Measurements from ENCODE around the gene PLAC9.

PLAC9 gene

DNA sequence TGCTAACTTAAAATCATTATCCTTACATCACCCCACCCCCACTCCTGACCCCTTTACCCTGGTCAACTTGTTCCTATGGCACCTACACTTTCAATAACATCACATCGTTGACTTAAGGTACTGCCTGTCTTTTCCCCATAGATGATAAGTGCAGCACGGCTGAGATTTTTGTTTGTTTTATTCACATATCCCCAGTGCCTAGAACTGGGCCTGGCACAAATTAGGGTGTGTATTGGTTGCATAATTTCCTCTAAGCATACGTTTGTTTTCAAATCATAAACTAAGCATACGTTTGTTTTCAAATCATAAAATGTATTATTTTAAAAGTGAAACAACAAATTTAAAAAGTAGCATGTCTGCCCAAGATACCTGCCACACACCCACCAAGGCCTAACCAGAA lies 37.5 kb downstream of the PLAC9 start:
- Histone ChIP-seq H3K9me3 (ENCODE audit: low read length) (no peaks in the 10 kb centered on the region), H2AFZ (ENCODE audit: low read depth, low read length) (no peak overlapping the region), H3K4me1 (ENCODE audit: insufficient read depth, low read length) (no peaks in the 10 kb centered on the region), H3K27me3 (ENCODE audit: insufficient read depth, low read length) (peaks cover 2% of the 10 kb centered on the region), H3K36me3 (ENCODE audit: insufficient read depth, low read length) (no peaks in the 10 kb centered on the region), H3K4me3 (ENCODE audit: low read length) (no peak overlapping the region)

DNA sequence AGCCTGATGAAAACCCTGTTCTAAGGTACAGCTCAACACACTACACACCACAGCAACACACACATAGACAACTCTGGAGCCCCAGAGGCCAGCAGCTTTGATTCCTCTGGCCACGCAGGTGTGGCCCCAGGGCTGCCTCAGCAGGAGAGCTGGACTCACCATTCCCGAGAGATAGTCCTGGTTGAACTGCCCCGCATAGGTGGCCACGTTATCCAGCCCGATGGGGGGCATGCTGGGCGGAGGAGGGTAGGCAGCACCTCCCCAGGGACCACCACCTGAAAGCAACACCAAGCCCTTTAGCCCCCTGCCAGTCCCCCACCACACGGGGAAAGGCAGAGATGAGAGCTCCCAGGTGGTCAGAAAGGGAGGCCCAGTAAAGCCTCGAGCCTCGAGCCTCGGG lies 38.1 kb downstream of the PLAC9 start:
- no peak overlapping the region for H3K4me3 ChIP-seq (ENCODE audit: low read length)
- H3K27me3 ChIP-seq (ENCODE audit: insufficient read depth, low read length), result peaks cover 2% of the 10 kb centered on the region
- H2AFZ ChIP-seq (ENCODE audit: low read depth, low read length), result no peak overlapping the region
- no peaks in the 10 kb centered on the region for H3K9me3 ChIP-seq (ENCODE audit: low read length)
- H3K4me1 ChIP-seq (ENCODE audit: insufficient read depth, low read length), result no peaks in the 10 kb centered on the region
- H3K36me3 ChIP-seq (ENCODE audit: insufficient read depth, low read length), result no peaks in the 10 kb centered on the region

DNA sequence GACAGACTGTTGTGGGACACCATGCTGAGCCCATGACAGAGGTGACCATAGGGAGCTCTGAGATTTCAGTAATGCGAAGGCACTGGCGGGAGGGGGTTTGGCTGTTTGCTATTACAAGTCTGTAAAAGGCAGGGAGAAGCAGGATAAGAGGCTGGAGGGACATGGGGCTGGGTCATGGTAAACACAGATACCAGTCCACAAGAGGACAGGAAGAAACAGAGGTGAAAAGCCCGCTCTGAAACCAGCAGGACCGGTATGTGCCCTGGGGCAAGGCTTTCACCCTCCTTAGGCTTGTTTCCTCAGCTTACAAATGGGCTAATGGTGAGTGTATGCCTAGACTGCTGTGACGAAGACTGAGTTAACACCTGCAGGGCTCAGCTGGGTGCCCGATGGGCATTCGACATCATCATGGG lies 38.7 kb downstream of the PLAC9 start:
- H3K4me3 ChIP-seq (ENCODE audit: low read length), result no peak overlapping the region
- no peaks in the 10 kb centered on the region for H3K9me3 ChIP-seq (ENCODE audit: low read length)
- no peak overlapping the region for H2AFZ ChIP-seq (ENCODE audit: low read depth, low read length)
- H3K27me3 ChIP-seq (ENCODE audit: insufficient read depth, low read length), result peaks cover 2% of the 10 kb centered on the region
- H3K36me3 ChIP-seq (ENCODE audit: insufficient read depth, low read length), result no peaks in the 10 kb centered on the region
- H3K4me1 ChIP-seq (ENCODE audit: insufficient read depth, low read length), result no peaks in the 10 kb centered on the region

DNA sequence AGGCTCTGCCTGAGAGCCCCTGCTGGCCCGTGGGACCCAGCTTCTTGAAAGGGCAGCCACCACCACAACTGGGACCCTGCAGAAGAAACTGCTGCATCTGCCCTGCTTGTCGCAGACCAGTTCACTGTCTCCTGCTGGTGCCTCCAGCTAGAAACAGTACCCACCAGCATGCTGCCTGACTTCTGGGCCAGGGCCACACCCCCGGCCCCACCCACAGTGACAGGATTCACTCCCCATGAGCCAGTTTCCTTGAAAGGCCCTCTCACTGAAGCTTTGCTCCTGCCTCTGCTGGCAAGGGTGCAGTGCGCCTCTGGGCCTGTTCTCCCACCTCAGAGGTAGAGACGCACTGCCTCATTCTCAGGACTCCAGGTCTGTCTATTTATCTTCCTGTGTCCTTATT lies 40.4 kb downstream of the PLAC9 start:
- no peaks in the 10 kb centered on the region for H3K36me3 ChIP-seq (ENCODE audit: insufficient read depth, low read length)
- peaks cover 2% of the 10 kb centered on the region for H3K27me3 ChIP-seq (ENCODE audit: insufficient read depth, low read length)
- no peak overlapping the region for H3K4me3 ChIP-seq (ENCODE audit: low read length)
- H3K4me1 ChIP-seq (ENCODE audit: insufficient read depth, low read length), result no peaks in the 10 kb centered on the region
- H2AFZ ChIP-seq (ENCODE audit: low read depth, low read length), result no peak overlapping the region
- no peaks in the 10 kb centered on the region for H3K9me3 ChIP-seq (ENCODE audit: low read length)

DNA sequence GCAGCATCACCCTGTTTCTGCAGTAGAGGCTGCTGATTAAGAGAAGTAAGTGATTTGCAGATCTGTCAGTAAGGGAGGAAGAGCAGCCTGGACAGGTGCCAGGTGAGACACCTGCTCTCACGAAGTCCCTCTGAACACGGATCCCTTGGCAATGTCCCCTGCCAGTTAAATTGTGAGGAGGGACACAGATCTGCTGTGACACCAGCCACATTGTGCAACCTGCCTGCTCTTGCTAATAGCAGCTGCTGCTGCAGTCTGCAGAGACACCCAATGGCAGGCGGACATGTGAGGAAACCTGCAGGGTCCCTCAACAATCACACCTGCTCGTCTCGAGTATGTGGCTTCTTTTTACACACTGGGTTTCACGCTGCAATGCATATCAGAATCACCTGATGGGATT lies 40.9 kb downstream of the PLAC9 start:
- no peaks in the 10 kb centered on the region for H3K9me3 ChIP-seq (ENCODE audit: low read length)
- no peak overlapping the region for H3K4me3 ChIP-seq (ENCODE audit: low read length)
- no peaks in the 10 kb centered on the region for H3K36me3 ChIP-seq (ENCODE audit: insufficient read depth, low read length)
- no peaks in the 10 kb centered on the region for H3K4me1 ChIP-seq (ENCODE audit: insufficient read depth, low read length)
- H3K27me3 ChIP-seq (ENCODE audit: insufficient read depth, low read length), result peaks cover 2% of the 10 kb centered on the region
- no peak overlapping the region for H2AFZ ChIP-seq (ENCODE audit: low read depth, low read length)

DNA sequence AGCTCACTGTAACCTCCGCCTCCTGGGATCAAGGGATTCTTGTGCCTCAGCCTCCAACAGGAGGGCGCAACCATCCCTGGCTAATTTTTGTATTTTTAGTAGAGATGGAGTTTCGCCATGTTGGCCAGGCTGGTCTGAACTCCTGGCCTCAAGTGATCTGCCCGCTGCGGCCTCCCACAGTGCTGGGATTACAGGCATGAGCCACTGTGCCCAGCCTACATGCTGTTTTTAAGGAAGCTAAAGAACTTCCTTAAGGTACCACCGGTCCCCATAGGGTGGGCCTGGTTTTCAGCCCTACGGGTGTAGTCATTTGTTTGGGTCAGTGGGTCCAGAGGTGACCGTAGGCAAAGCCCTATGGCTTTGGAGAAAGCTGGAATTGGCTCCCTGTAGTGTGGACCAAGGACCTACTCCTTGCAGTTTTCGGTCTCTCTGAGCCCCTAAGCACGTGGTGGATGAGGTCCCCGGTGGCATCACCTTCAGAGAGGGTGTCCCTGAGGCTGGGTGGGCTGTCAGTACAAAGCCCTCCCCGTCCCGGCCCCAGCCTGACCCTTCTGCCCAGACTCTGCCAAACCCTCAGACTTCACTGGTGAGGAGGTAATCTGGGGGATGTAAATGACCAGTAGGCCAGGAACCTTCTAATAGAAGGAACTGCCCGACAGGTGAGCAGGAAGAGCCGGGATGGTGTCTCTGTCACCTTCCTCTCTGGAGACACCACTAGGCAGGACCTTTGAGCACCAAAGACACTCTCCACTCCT lies 42.3 kb downstream of the PLAC9 start:
- H2AFZ ChIP-seq (ENCODE audit: low read depth, low read length), result no peak overlapping the region
- no peaks in the 10 kb centered on the region for H3K9me3 ChIP-seq (ENCODE audit: low read length)
- H3K36me3 ChIP-seq (ENCODE audit: insufficient read depth, low read length), result no peaks in the 10 kb centered on the region
- H3K4me1 ChIP-seq (ENCODE audit: insufficient read depth, low read length), result no peaks in the 10 kb centered on the region
- H3K27me3 ChIP-seq (ENCODE audit: insufficient read depth, low read length), result peaks cover 2% of the 10 kb centered on the region
- H3K4me3 ChIP-seq (ENCODE audit: low read length), result no peak overlapping the region

DNA sequence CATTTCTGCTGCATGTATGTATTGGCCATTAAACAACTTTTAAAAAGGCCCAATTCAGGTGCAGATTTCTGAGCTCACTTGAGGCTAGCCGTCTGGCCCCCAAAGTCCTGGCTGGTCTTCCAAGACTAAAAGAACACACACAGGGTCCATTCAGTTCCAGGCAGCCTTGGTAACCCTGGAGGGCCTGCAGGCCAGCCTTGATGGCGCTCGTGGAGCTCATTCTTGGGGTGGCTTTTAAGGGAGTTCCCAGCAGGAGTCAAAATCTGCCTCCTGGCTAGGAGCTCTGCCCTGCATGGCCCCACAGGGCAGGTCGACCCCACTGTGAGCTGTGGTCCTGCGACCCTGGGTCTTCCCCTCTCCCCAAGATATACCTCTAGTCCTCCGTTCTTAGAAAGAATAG lies 44.0 kb downstream of the PLAC9 start:
- Histone ChIP-seq H3K27me3 (ENCODE audit: insufficient read depth, low read length) (peaks cover 2% of the 10 kb centered on the region), H3K36me3 (ENCODE audit: insufficient read depth, low read length) (no peaks in the 10 kb centered on the region), H3K9me3 (ENCODE audit: low read length) (no peaks in the 10 kb centered on the region), H2AFZ (ENCODE audit: low read depth, low read length) (no peak overlapping the region), H3K4me1 (ENCODE audit: insufficient read depth, low read length) (no peaks in the 10 kb centered on the region), H3K4me3 (ENCODE audit: low read length) (no peak overlapping the region)

DNA sequence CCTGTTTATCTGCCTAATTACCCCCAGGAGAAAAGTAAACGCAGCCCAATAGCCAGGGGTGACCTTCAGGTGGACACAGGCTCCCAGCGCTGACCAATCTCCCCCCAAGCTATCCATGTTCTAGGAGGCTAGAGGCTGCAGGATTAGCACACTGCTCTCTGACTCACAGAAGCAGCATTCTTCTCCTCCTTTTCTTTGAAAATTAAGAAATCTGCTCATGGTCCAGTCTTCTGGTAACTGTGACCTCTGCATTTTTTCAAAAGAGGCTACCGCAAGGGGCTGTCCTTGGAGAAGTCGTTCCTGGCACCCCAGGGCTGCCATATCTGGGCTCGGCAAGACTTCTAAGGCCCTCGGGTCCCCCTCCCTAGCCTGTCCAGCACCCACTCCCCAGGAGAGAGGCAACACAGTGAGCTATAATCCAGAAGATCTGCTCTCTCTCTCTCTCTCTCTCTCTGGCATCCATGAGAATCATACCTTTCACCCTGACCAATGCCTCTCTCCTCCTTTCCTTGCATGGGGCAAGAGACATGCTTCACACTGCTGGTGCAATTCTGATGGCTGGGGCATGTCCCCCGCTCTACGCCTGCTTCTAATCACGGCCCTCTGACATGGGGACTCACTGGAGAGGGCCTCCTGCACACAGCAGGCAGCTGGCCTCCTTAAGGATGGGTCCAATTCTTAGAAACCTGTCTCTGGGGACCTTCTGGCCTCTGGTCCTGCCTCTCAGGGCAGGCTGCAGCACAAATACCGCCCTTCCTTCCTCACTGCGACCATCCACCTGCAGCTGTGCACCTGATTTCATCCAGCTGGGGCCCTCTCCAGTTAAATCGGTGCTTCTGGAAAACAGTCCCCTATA lies 45.5 kb downstream of the PLAC9 start:
- H3K4me1 ChIP-seq (ENCODE audit: insufficient read depth, low read length), result no peaks in the 10 kb centered on the region
- H2AFZ ChIP-seq (ENCODE audit: low read depth, low read length), result no peak overlapping the region
- no peak overlapping the region for H3K4me3 ChIP-seq (ENCODE audit: low read length)
- peaks cover under 1% of the 10 kb centered on the region for H3K27me3 ChIP-seq (ENCODE audit: insufficient read depth, low read length)
- H3K36me3 ChIP-seq (ENCODE audit: insufficient read depth, low read length), result no peaks in the 10 kb centered on the region
- H3K9me3 ChIP-seq (ENCODE audit: low read length), result no peaks in the 10 kb centered on the region

DNA sequence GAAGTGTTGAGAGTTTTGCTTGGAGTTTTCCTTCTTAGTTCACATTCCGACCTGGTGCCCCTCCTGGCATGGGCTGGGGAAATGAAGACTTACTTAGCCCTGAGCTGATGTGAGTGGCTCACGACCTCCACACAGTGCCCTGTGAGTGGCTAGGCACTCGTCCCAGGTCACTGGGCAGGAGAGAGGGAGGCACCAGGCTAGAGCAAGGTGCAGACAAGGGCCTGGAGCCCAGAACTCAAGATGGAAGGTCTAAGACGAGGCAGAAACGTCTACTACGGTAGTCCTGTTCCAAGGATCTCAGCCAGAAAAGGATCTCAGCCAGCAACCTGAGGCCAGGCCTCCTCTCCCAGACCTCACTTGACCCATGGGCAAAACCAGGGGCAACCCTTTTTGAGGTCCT lies 50.5 kb downstream of the PLAC9 start:
- H2AFZ ChIP-seq (ENCODE audit: low read depth, low read length), result no peak overlapping the region
- no peaks in the 10 kb centered on the region for H3K4me1 ChIP-seq (ENCODE audit: insufficient read depth, low read length)

DNA sequence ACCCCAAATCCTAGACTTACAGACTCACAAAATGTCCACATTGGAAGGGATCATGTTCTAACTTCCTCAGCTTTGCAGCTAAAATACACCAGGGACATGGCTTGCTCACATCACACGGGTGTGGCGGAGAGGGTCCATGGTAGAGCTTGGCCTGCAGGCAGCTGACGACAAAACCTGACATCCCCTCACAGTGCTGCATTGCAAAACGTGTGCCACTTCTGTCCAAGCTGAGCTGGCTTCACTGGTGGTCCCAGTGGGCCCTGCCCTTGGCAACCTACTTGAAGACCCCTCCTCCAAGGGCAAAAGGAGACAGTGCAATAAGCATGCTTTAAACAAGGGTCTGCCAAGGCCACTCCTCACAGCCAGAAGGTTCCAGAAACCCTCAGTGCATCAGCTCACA lies 50.9 kb downstream of the PLAC9 start:
- Histone ChIP-seq H3K9me3 (ENCODE audit: low read length) (no peaks in the 10 kb centered on the region), H3K27me3 (ENCODE audit: insufficient read depth, low read length) (no peaks in the 10 kb centered on the region), H3K4me1 (ENCODE audit: insufficient read depth, low read length) (no peaks in the 10 kb centered on the region), H3K4me3 (ENCODE audit: low read length) (no peak overlapping the region), H2AFZ (ENCODE audit: low read depth, low read length) (no peak overlapping the region), H3K36me3 (ENCODE audit: insufficient read depth, low read length) (no peaks in the 10 kb centered on the region)

More for the DNA sequence above, 50.5 kb downstream of the PLAC9 start:
- Histone ChIP-seq H3K9me3 (ENCODE audit: low read length) (no peaks in the 10 kb centered on the region), H3K4me3 (ENCODE audit: low read length) (no peak overlapping the region), H3K27me3 (ENCODE audit: insufficient read depth, low read length) (no peaks in the 10 kb centered on the region), H3K36me3 (ENCODE audit: insufficient read depth, low read length) (no peaks in the 10 kb centered on the region)

DNA sequence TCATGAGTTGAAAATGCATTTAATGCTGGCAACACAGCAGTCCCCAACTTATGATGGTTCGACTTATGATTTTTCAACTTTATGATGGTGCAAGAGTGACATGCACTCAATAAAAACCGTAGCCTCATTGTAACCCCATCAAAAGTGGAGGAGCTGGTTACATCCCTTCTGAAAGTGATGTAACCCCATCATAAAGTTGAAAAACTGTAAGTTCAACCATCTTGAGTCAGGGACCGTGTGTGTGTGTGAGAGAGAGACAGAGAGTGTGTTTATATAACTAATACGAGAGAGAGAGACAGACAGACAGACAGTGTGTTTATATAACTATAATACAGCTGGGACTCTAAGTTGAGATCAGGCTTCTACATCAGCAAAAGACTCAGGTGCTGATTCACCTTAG lies 51.8 kb downstream of the PLAC9 start:
- Histone ChIP-seq H3K36me3 (ENCODE audit: insufficient read depth, low read length) (no peaks in the 10 kb centered on the region), H3K4me1 (ENCODE audit: insufficient read depth, low read length) (no peaks in the 10 kb centered on the region)

DNA sequence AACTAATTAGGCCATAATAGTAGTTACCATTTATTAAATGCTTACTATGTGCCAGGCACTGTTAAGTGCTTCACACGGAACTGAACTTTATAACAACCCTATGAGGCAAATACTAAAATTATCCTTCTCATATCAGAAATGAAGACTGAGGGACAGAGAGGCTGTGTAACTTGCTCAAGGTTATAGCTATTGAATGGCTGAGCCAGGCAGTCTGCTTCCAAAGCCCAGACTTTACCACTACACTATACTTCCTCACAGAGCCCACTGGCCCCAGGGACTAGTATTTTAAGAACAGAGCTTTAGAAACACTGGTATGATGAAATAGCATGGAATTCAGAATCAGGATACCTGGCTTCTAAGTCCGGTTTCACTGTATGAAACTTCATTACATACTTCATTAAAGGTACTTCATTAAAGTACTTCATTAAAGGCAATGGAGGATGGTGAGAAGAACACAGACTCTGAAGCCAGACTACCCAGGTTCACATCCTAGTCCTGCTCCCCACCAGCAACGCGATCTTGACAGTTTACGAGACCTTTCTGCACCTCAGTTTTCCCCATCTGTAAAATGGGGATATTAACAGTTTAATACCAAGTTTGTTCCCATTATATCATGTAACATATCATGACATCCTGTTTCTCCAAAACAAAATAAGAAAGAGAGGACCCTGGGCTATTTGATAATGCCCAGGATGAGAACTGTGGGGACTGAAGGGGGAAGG lies 53.2 kb downstream of the PLAC9 start:
- Histone ChIP-seq H3K4me3 (ENCODE audit: low read length) (no peak overlapping the region), H3K4me1 (ENCODE audit: insufficient read depth, low read length) (no peaks in the 10 kb centered on the region), H2AFZ (ENCODE audit: low read depth, low read length) (no peak overlapping the region), H3K27me3 (ENCODE audit: insufficient read depth, low read length) (no peaks in the 10 kb centered on the region), H3K36me3 (ENCODE audit: insufficient read depth, low read length) (no peaks in the 10 kb centered on the region), H3K9me3 (ENCODE audit: low read length) (no peaks in the 10 kb centered on the region)

More for the DNA sequence above, 51.8 kb downstream of the PLAC9 start:
- no peak overlapping the region for H3K4me3 ChIP-seq (ENCODE audit: low read length)
- H2AFZ ChIP-seq (ENCODE audit: low read depth, low read length), result no peak overlapping the region
- no peaks in the 10 kb centered on the region for H3K27me3 ChIP-seq (ENCODE audit: insufficient read depth, low read length)
- no peaks in the 10 kb centered on the region for H3K9me3 ChIP-seq (ENCODE audit: low read length)
